GM12878 (cell line): ENCODE measurements around the gene SLC17A7. TPM values are rescaled to one million over a fixed set of nuclear protein-coding genes. Genes with fewer than 3 reads are reported as not detected.

Source experiments
- ATAC-seq: fragments of 200-7000 bp; cut with Tn5 transposase; 3 replicates; pipeline ENCODE4 v1.9.1; 2020; ENCODE audit warnings: mild to moderate bottlenecking, moderate library complexity
- BruUV-seq: library from RNA; stranded (reverse); fragments of 400-500 nt; replicated peaks from 2 replicates; lab custom pipeline; 2021; lab: Mats Ljungman, UMichigan
- CTCF ChIA-PET: fragments of 300-600 bp; sonication (Branson Sonifier 250); formaldehyde crosslinking; extraction: SDS; loops from one replicate; lab custom pipeline; 2021; ENCODE audit warnings: inconsistent platforms; lab: Yijun Ruan, JAX
- POLR2A ChIA-PET: fragments of 350-600 bp; formaldehyde crosslinking; extraction: SDS; loops from one replicate; lab custom pipeline; 2021; ENCODE audit warnings: inconsistent platforms; lab: Charles Lee
- RAD21 ChIA-PET: fragments of 300-600 bp; sonication (Branson Sonifier 250); formaldehyde crosslinking; loops from one replicate; lab custom pipeline; 2023; ENCODE audit warnings: antibody characterized with exemption; ENCODE audit not compliant: unreplicated experiment; lab: Charles Lee
- SMC1A ChIA-PET: fragments of 300-600 bp; sonication (Branson Sonifier 250); formaldehyde crosslinking; loops from one replicate; lab custom pipeline; 2023; ENCODE audit not compliant: unreplicated experiment, uncharacterized antibody; lab: Charles Lee
- DNase-seq: peaks from one replicate; pipeline ENCODE4 v3.0.0-alpha.2; 2011; ENCODE audit warnings: low read depth, low spot score
- FAIRE-seq: peaks from 3 replicates; lab custom pipeline; 2011; peaks lifted over from hg19 to GRCh38; lab: Jason Lieb, UNC
- H2AFZ ChIP-seq: 2 replicates; pipeline ENCODE4 v1.6.0; 2011; ENCODE audit warnings: low read depth, low read length, control low read depth; ENCODE audit not compliant: control insufficient read depth
- H3K27ac ChIP-seq: 2 replicates; pipeline ENCODE4 v1.5.1; 2011; ENCODE audit warnings: control low read depth; ENCODE audit not compliant: control insufficient read depth, insufficient read depth
- H3K27me3 ChIP-seq, 2 experiments: replicated peaks in 1 of 2; 2 replicates each; pipeline versions ENCODE4 v1.6.0 to v1.6.1; 2011; ENCODE audit warnings: low read length in 1 of 2; ENCODE audit not compliant: control insufficient read depth in 2 of 2, insufficient read depth in 2 of 2
- H3K36me3 ChIP-seq, 2 experiments: 2 replicates each; pipeline ENCODE4 v1.5.1; 2011; ENCODE audit warnings: low read length in 1 of 2; ENCODE audit not compliant: control insufficient read depth in 2 of 2, insufficient read depth in 2 of 2
- H3K4me1 ChIP-seq: 2 replicates; pipeline ENCODE4 v1.6.1; 2011; ENCODE audit warnings: mild to moderate bottlenecking, low read length, moderate library complexity, mixed read lengths; ENCODE audit not compliant: control insufficient read depth, insufficient read depth
- H3K4me2 ChIP-seq: 2 replicates; pipeline ENCODE4 v1.6.0; 2011; ENCODE audit warnings: control low read depth; ENCODE audit not compliant: control insufficient read depth, insufficient read depth
- H3K4me3 ChIP-seq: fragments of 200-600 bp; sonication (generic); 2 replicates; pipeline ENCODE4 v1.5.1; 2016
- H3K79me2 ChIP-seq: 2 replicates; pipeline ENCODE4 v1.6.0; 2011; ENCODE audit warnings: low read length; ENCODE audit not compliant: control insufficient read depth, insufficient read depth
- H3K9ac ChIP-seq: 2 replicates; pipeline ENCODE4 v1.8.0; 2011; ENCODE audit warnings: low read length, control low read depth, mixed read lengths; ENCODE audit not compliant: control insufficient read depth, insufficient read depth
- H3K9me3 ChIP-seq: replicated peaks from 3 replicates; pipeline ENCODE4 v1.5.1; 2011; ENCODE audit warnings: mild to moderate bottlenecking, low read length; ENCODE audit not compliant: control insufficient read depth, insufficient read depth
- H4K20me1 ChIP-seq: 2 replicates; pipeline ENCODE4 v1.6.0; 2011; ENCODE audit not compliant: control insufficient read depth, insufficient read depth
- ASH2L ChIP-seq: fragments of 300-600, 200-600 bp; sonication (generic); IDR thresholded peaks from 2 replicates; pipeline ENCODE4 v1.6.1; 2017; ENCODE audit warnings: low read depth, mild to moderate bottlenecking, borderline replicate concordance
- BCL11A ChIP-seq: IDR thresholded peaks from 2 replicates; pipeline ENCODE4 v1.6.1; 2011; ENCODE audit warnings: low read depth, low read length
- CEBPB ChIP-seq, 2 experiments: fragments of 150-350 bp in 1 of 2; IDR thresholded peaks; 2 replicates each; pipeline ENCODE4 v1.6.1; 2012 to 2014; ENCODE audit warnings: low read depth in 2 of 2, low read length in 2 of 2, borderline replicate concordance in 1 of 2, inconsistent platforms in 1 of 2
- CHD2 ChIP-seq: IDR thresholded peaks from 2 replicates; pipeline ENCODE4 v1.6.1; 2011; ENCODE audit warnings: low read depth, low read length, improper control_type of control experiment, borderline replicate concordance
- IKZF1 ChIP-seq: fragments of 450-650 bp; conservative IDR thresholded peaks from 2 replicates; pipeline ENCODE4 v1.6.1; 2017; ENCODE audit warnings: antibody characterized with exemption, mild to moderate bottlenecking
- JUNB ChIP-seq: IDR thresholded peaks from 2 replicates; pipeline ENCODE4 v1.6.1; 2016; ENCODE audit warnings: antibody characterized with exemption, mild to moderate bottlenecking
- MXI1 ChIP-seq: fragments of 150-350 bp; IDR thresholded peaks from 2 replicates; pipeline ENCODE4 v1.6.1; 2011; ENCODE audit warnings: low read depth, mild to moderate bottlenecking, inconsistent platforms, low read length, improper control_type of control experiment
- MYC ChIP-seq: IDR thresholded peaks from 2 replicates; pipeline ENCODE4 v1.6.1; 2011; ENCODE audit warnings: mild to moderate bottlenecking, low read length, moderate library complexity, inconsistent platforms; ENCODE audit not compliant: insufficient read depth, insufficient replicate concordance, insufficient read length, severe bottlenecking
- NR2F1 ChIP-seq: fragments of 450-650 bp; conservative IDR thresholded peaks from 2 replicates; pipeline ENCODE4 v1.6.1; 2017; ENCODE audit warnings: mild to moderate bottlenecking
- RAD21 ChIP-seq: IDR thresholded peaks from 2 replicates; pipeline ENCODE4 v1.6.1; 2011; ENCODE audit warnings: mild to moderate bottlenecking, low read depth, low read length, moderate library complexity; ENCODE audit not compliant: insufficient read depth
- SIN3A ChIP-seq: IDR thresholded peaks from 2 replicates; pipeline ENCODE4 v1.6.1; 2012; ENCODE audit warnings: low read depth, low read length, improper control_type of control experiment
- WGBS: methylation state at CpG from one replicate; pipeline ENCODE4 v1.1.6; 2016; ENCODE audit warnings: low lambda C conversion rate; ENCODE audit not compliant: insufficient replicate concordance, insufficient coverage; ENCODE audit errors: missing lambda C conversion rate; 5-methylcytosine and 5-hydroxymethylcytosine counted together
- in situ Hi-C: fragments of 300-500 bp; cut with MboI; formaldehyde crosslinking; loops from 9 replicates; pipeline ENCODE4 v1.14.3; 2018; ENCODE audit warnings: mixed read lengths
- intact Hi-C: fragments of 100-400 bp; cut with micrococcal nuclease; formaldehyde crosslinking; loops from one replicate; pipeline ENCODE4 v1.14.2; 2022; ENCODE audit not compliant: unreplicated experiment
- polyA plus RNA-seq, 11 experiments: library from polyadenylated mRNA; depleted of rRNA in 4 of 11; unstranded in 6 of 11; stranded (reverse) in 5 of 11; fragments of >200 nt; fragmentation: Nextera tagmentation in 4 of 11; fragmentation: Illumina TruSeq in 1 of 11; extraction: Ambion mirVana in 4 of 11; extraction: Trizol in 1 of 11; gene quantifications; 1 replicate in 1 of 11; 2 replicates in 10 of 11; pipeline versions ENCODE4 v1.2.1 to v1.2.3, GENCODE V29; 2011 to 2016; ENCODE audit warnings: inconsistent platforms in 2 of 11, missing spikeins in 2 of 11, low read depth in 1 of 11
- total RNA-seq, 4 experiments: library from RNA; depleted of rRNA in 3 of 4; stranded (reverse); fragments of >200 nt in 3 of 4; fragmentation: Illumina TruSeq in 1 of 4; extraction: Trizol in 1 of 4; gene quantifications; 2 replicates each; pipeline versions ENCODE4 v1.2.1 to v1.2.3, GENCODE V29; 2013 to 2021
- TF ChIP-seq, protein P1 (sequence below): IDR thresholded peaks from 2 replicates; pipeline ENCODE4 v1.6.1; 2011; ENCODE audit warnings: low read depth, low read length, improper control_type of control experiment, borderline replicate concordance
- TF ChIP-seq, protein P2 (sequence below): fragments of 450-650 bp; IDR thresholded peaks from 2 replicates; pipeline ENCODE4 v1.6.1; 2016; ENCODE audit warnings: mild to moderate bottlenecking
- TF ChIP-seq, protein P3 (sequence below): fragments of 450-650 bp; IDR thresholded peaks from 2 replicates; pipeline ENCODE4 v1.6.1; 2017; ENCODE audit warnings: mild to moderate bottlenecking

SLC17A7 gene
- total and polyA plus RNA-seq, 10 of the 15 experiments (the other 5 are each of a cell fraction or from before 2014, with no cell fraction given), result 0.03 to 0.24 (median 0.06) TPM; not detected in 6

DNA sequence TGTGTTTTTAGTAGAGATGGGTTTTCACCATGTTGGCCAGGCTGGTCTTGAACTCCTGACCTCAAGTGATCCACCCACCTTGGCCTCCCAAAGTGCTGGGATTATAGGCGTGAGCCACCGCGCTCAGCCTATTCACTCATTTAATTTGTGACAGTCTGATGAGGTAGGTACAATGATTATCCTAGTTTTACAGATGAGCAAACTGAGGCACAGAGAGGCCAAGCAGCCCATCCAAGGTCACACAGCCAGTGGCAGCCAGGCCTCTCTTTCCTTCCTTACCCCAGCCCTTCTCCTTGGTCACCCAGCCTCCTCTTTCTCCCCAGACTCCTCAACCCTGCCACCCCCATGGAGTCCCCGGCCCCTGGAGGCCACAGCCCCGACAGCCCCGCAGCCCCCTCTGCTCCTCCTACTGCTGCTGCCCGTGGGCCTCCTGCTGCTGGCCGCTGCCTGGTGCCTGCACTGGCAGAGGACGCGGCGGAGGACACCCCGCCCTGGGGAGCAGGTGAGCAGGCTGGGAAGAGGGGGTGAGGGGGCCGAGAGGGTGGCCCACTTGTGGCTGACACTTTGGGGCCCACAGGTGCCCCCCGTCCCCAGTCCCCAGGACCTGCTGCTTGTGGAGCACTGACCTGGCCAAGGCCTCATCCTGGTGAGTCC is 38.8 kb upstream of the SLC17A7 start (continued):
- TF ChIP-seq ASH2L (no peak), NR2F1 (no peak), IKZF1 (no peak)

DNA sequence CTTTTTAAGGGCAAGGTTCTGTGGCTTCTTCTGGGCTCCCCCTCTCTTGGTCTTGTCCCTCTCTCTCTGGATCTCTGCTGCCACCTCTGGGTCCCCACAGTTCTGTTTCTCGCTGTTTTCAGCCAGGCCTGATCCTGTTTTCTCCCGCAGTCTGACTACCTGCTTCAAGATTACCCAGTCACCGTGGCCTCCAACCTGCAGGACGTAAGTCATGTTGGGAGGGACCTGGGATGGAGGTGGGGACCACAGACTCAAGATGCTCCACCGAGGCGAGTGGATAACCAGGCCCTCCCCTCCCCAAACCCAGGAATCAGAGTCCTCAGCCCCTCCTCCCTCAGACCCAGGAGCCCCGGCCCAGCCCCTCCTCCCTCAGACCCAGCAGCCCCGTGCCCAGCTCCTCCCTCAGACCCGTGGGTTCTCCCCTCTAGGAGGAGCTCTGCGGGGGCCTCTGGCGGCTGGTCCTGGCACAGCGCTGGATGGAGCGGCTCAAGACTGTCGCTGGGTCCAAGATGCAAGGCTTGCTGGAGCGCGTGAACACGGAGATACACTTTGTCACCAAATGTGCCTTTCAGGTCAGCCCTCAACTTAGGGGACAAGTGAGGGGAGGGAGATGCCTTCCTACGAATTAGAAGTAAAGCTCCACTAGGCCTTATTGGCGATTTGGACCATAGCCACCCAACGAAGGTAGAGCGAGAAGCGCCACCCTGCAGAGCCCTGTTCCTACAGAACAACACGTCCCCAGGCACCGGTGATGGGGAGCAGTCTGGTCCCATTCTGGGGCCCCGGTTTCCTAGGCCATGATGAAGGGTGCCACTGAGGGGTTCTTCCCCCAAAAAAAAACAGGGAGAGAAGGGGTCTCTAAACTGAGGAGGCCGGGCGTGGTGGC is 34.9 kb upstream of the SLC17A7 start:
- no peaks in the 10 kb centered on the region for H3K79me2 ChIP-seq
- ChIA-PET SMC1A (interaction anchor here (0.7 to 1.5 kb wide), 2 partner anchors 24 to 250 kb away, joined by 4 to 5 read pairs; partner anchors contain the start of gene PIH1D1), RAD21 (interaction anchor here (0.8 to 1.0 kb wide), 2 partner anchors 33 to 71 kb away, joined by 4 read pairs; no protein-coding TSS in a partner anchor), CTCF (interaction anchor here (0.9 to 1.9 kb wide), 4 partner anchors 9 to 71 kb away, joined by 3 to 6 read pairs (median 4); no protein-coding TSS in a partner anchor), POLR2A (interaction anchor here (1.3 kb wide), 1 partner anchor 23 kb away, joined by 5 read pairs; the partner anchor contains the start of gene ALDH16A1)
- no peaks in the 10 kb centered on the region for H3K9me3 ChIP-seq
- H3K27me3 ChIP-seq, result no peaks in the 10 kb centered on the region
- FAIRE-seq, result no peak
- BruUV-seq, result no TSS peak
- no peak overlapping the region for H3K27ac ChIP-seq
- H3K9ac ChIP-seq, result no peak overlapping the region
- no peaks in the 10 kb centered on the region for H3K36me3 ChIP-seq
- ATAC-seq, result peak; percentile 52
- in situ Hi-C loops (no loop called here), intact Hi-C loops (no loop called here)
- H4K20me1 ChIP-seq, result no peaks in the 10 kb centered on the region
- H2AFZ ChIP-seq, result no peak overlapping the region
- WGBS, result 75% methylated on average over 25 of the region's 27 CpGs
- H3K4me1 ChIP-seq, result peaks cover 13% of the 10 kb centered on the region
- H3K4me3 ChIP-seq, result no peak overlapping the region
- H3K4me2 ChIP-seq, result no peak overlapping the region; the same call in 1 of the 2 replicates
- no peak for DNase-seq
- TF ChIP-seq BCL11A (no peak), CHD2 (no peak), RAD21 (peak; percentile 17; the same call in 1 of the 2 replicates), MXI1 (no peak), JUNB (no peak), MYC (no peak), SIN3A (no peak), CEBPB (IDR thresholded peaks at IDR 0.05; ENCODE audit: borderline replicate concordance in 1 of 2, low read depth in 2 of 2, low read length in 2 of 2) (no peak)
- TF ChIP-seq, protein P1, sequence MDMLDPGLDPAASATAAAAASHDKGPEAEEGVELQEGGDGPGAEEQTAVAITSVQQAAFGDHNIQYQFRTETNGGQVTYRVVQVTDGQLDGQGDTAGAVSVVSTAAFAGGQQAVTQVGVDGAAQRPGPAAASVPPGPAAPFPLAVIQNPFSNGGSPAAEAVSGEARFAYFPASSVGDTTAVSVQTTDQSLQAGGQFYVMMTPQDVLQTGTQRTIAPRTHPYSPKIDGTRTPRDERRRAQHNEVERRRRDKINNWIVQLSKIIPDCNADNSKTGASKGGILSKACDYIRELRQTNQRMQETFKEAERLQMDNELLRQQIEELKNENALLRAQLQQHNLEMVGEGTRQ, result no peak
- TF ChIP-seq, protein P2, sequence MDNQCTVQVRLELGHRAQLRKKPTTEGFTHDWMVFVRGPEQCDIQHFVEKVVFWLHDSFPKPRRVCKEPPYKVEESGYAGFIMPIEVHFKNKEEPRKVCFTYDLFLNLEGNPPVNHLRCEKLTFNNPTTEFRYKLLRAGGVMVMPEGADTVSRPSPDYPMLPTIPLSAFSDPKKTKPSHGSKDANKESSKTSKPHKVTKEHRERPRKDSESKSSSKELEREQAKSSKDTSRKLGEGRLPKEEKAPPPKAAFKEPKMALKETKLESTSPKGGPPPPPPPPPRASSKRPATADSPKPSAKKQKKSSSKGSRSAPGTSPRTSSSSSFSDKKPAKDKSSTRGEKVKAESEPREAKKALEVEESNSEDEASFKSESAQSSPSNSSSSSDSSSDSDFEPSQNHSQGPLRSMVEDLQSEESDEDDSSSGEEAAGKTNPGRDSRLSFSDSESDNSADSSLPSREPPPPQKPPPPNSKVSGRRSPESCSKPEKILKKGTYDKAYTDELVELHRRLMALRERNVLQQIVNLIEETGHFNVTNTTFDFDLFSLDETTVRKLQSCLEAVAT, result peak; percentile 84
- TF ChIP-seq, protein P3, sequence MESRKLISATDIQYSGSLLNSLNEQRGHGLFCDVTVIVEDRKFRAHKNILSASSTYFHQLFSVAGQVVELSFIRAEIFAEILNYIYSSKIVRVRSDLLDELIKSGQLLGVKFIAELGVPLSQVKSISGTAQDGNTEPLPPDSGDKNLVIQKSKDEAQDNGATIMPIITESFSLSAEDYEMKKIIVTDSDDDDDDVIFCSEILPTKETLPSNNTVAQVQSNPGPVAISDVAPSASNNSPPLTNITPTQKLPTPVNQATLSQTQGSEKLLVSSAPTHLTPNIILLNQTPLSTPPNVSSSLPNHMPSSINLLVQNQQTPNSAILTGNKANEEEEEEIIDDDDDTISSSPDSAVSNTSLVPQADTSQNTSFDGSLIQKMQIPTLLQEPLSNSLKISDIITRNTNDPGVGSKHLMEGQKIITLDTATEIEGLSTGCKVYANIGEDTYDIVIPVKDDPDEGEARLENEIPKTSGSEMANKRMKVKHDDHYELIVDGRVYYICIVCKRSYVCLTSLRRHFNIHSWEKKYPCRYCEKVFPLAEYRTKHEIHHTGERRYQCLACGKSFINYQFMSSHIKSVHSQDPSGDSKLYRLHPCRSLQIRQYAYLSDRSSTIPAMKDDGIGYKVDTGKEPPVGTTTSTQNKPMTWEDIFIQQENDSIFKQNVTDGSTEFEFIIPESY, result 0 out of 2 replicates have a peak, but pooled peaks have one; percentile 56
